ENCODE measurements around the gene A3GALT2. TPM values are rescaled to one million over a fixed set of nuclear protein-coding genes. Genes with fewer than 3 reads are reported as not detected.
A peak's percentile ranks its signal among the peaks of the same experiment; 100 is the strongest.

Gene A3GALT2
- total and polyA plus RNA-seq, 2 donors (not counting 1 experiment from before 2014, with no cell fraction given) = not detected

GRCh38 chr1:33306653-33307493, 14.0 kb downstream of the A3GALT2 start:
- Mint-ChIP-seq H3K27me3 (peaks cover 20% of the 10 kb centered on the region), H3K4me1 (peaks cover 5% of the 10 kb centered on the region), H3K9me3 (ENCODE audit: insufficient read depth) (no peaks in the 10 kb centered on the region), H3K27ac (no peak overlapping the region), H3K4me3 (no peak overlapping the region)
- no peaks in the 10 kb centered on the region for H3K9me3 ChIP-seq (ENCODE audit: control extremely low read depth in 1 of 3, control insufficient read depth in 2 of 3, insufficient read depth in 1 of 3, low read length in 2 of 3)
- no peak overlapping the region for H3K9ac ChIP-seq (ENCODE audit: low read length)
- H4K20me1 ChIP-seq (ENCODE audit: control insufficient read depth, insufficient read depth, low read length, poor library complexity, severe bottlenecking) = no peaks in the 10 kb centered on the region
- peaks cover 3 to 11% of the 10 kb centered on the region in 2 donors for H3K4me1 ChIP-seq (ENCODE audit: control insufficient read depth in 2 of 2, insufficient read depth in 2 of 2, low read length in 2 of 2)
- intact Hi-C loops (cut with micrococcal nuclease) = no loop called here
- ATAC-seq (ENCODE audit: low read depth) (no peak), DNase-seq (peak; percentile 24)
- no peak overlapping the region for H3K27ac ChIP-seq (ENCODE audit: low read length in 2 of 2)
- H3K36me3 ChIP-seq (replicated peaks in 1 of 2; ENCODE audit: control extremely low read depth in 1 of 2, control insufficient read depth in 1 of 2, extremely low read depth in 1 of 2, insufficient read depth in 2 of 2, low read length in 1 of 2) = no peaks in the 10 kb centered on the region
- peak overlapping the region; percentile 42 for H2AFZ ChIP-seq (ENCODE audit: insufficient read depth, low read depth, low read length, poor library complexity, severe bottlenecking)
- H3K4me2 ChIP-seq (replicated peaks; ENCODE audit: low read depth, low read length, poor library complexity, severe bottlenecking) = peak overlapping the region; percentile 52
- no peak for TF ChIP-seq CTCF (IDR thresholded peaks at IDR 0.05)
- no peak for TF ChIP-seq EZH2 (IDR thresholded peaks at IDR 0.05; ENCODE audit: borderline replicate concordance, insufficient read depth, low read depth, low read length, poor library complexity, severe bottlenecking)
- no peaks in the 10 kb centered on the region for H3K79me2 ChIP-seq (ENCODE audit: control insufficient read depth, insufficient read depth, low read length)
- ChIA-PET POLR2A (no interaction called here), CTCF (interaction anchor here (3.5 kb wide), 1 partner anchor 11 kb away, joined by 17 read pairs; no protein-coding TSS in a partner anchor)
- WGBS (ENCODE audit: insufficient coverage) = 24% methylated on average over 105 of the region's 113 CpGs
- peaks cover 0 to 10% (median 3%) of the 10 kb centered on the region in 4 experiments for H3K27me3 ChIP-seq (replicated peaks in 1 of 4; ENCODE audit: control extremely low read depth in 1 of 4, control insufficient read depth in 3 of 4, insufficient read depth in 4 of 4, low read length in 3 of 4)
- no peak overlapping the region for H3K4me3 ChIP-seq (ENCODE audit: control extremely low read depth in 1 of 5, extremely low read depth in 1 of 5, insufficient read depth in 1 of 5, low read depth in 2 of 5, low read length in 4 of 5)
